ENCODE measurements around the gene ADAMTS18.

DNA sequence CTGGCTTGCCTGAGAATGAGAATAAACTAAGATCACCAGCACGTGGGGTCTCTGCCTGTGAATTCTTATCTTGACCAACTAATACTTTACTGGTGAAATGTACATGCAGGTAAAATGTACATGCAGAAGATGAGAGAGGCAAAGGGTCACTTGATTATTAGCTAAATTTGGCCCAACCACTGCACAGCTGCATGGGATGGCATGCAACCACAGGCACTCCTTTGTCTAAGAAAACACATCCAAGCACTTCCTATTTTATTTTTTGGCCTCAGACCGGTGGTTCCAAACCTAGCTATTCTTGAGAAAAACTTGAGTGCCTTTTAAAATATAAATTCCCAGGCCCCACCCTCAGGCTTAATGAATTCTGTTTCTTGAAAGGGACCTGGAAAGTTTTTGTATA, 157.7 kb downstream of the ADAMTS18 start:
- no peak for TF ChIP-seq SP1 (CRISPR knock-in tag; IDR thresholded peaks at IDR 0.05)
- TF ChIP-seq PPARD (CRISPR knock-in tag; IDR thresholded peaks at IDR 0.05) = no peak
- no peak for TF ChIP-seq TEAD4 (IDR thresholded peaks at IDR 0.05; ENCODE audit: low read length)
- no peak for TF ChIP-seq TEAD4 (CRISPR knock-in tag; IDR thresholded peaks at IDR 0.05; ENCODE audit: borderline replicate concordance)
- no peak for TF ChIP-seq TCF3 (CRISPR knock-in tag; IDR thresholded peaks at IDR 0.05)
- no peak for TF ChIP-seq HDAC3 (IDR thresholded peaks at IDR 0.05; ENCODE audit: borderline replicate concordance, partially characterized antibody)
- no peak for TF ChIP-seq EP300 (IDR thresholded peaks at IDR 0.05; ENCODE audit: low read length)
- TF ChIP-seq, protein P1, sequence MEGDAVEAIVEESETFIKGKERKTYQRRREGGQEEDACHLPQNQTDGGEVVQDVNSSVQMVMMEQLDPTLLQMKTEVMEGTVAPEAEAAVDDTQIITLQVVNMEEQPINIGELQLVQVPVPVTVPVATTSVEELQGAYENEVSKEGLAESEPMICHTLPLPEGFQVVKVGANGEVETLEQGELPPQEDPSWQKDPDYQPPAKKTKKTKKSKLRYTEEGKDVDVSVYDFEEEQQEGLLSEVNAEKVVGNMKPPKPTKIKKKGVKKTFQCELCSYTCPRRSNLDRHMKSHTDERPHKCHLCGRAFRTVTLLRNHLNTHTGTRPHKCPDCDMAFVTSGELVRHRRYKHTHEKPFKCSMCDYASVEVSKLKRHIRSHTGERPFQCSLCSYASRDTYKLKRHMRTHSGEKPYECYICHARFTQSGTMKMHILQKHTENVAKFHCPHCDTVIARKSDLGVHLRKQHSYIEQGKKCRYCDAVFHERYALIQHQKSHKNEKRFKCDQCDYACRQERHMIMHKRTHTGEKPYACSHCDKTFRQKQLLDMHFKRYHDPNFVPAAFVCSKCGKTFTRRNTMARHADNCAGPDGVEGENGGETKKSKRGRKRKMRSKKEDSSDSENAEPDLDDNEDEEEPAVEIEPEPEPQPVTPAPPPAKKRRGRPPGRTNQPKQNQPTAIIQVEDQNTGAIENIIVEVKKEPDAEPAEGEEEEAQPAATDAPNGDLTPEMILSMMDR (IDR thresholded peaks at IDR 0.05 in 2 of 3, conservative IDR thresholded peaks at IDR 0.05 in 1 of 3; ENCODE audit: insufficient read depth in 2 of 3, low read depth in 1 of 3, low read length in 3 of 3) = no peak
